SK-N-SH (cell line): ENCODE data around the gene NUFIP2. TPM values are rescaled to one million over a fixed set of nuclear protein-coding genes. Genes with fewer than 3 reads are reported as not detected.

ENCODE experiments used
- CTCF ChIA-PET: fragments of 300-600, 350-600 bp; formaldehyde crosslinking; extraction: SDS; loops from one replicate; lab custom pipeline; 2021; lab: Yijun Ruan, JAX
- POLR2A ChIA-PET: fragments of 350-600 bp; sonication (Branson Sonifier 250); formaldehyde crosslinking; extraction: SDS; loops from one replicate; lab custom pipeline; 2020; ENCODE audit warnings: antibody characterized with exemption, inconsistent platforms; lab: Yijun Ruan, JAX
- DNase-seq: peaks from one replicate; pipeline ENCODE4 v3.0.0; 2012
- H2AFZ ChIP-seq: fragments of 200-600 bp; sonication (generic); 2 replicates; pipeline ENCODE4 v1.8.1; 2016; ENCODE audit warnings: antibody characterized with exemption, mild to moderate bottlenecking, low read depth
- H3F3A ChIP-seq: fragments of 200-600 bp; sonication (generic); replicated peaks from 2 replicates; pipeline ENCODE3; 2016; ENCODE audit warnings: antibody characterized with exemption, mild to moderate bottlenecking; ENCODE audit not compliant: insufficient read depth
- H3K27ac ChIP-seq, 2 experiments: fragments of 200-500 bp in 1 of 2; fragments of 200-600 bp in 1 of 2; sonication (Bioruptor generic) in 1 of 2; sonication (generic), shearing (Covaris generic) in 1 of 2; 2 replicates each; pipeline versions ENCODE4 v1.5.1 to v1.6.1; 2014 to 2016; ENCODE audit warnings: low read depth in 2 of 2, inconsistent platforms in 1 of 2, low read length in 1 of 2, mild to moderate bottlenecking in 1 of 2, mixed read lengths in 1 of 2
- H3K27me3 ChIP-seq: fragments of 200-600 bp; sonication (generic), shearing (Covaris generic); 2 replicates; pipeline ENCODE4 v1.6.1; 2016; ENCODE audit warnings: mixed run types; ENCODE audit not compliant: insufficient read depth
- H3K36me3 ChIP-seq, 2 experiments: fragments of 200-500 bp in 1 of 2; fragments of 200-600 bp in 1 of 2; sonication (Bioruptor generic) in 1 of 2; sonication (generic) in 1 of 2; replicated peaks in 1 of 2; 2 replicates each; pipeline versions ENCODE3 to v1.5.1; 2014 to 2016; ENCODE audit warnings: low read length in 1 of 2, mild to moderate bottlenecking in 1 of 2; ENCODE audit not compliant: insufficient read depth in 2 of 2, control insufficient read depth in 1 of 2
- H3K4me1 ChIP-seq, 2 experiments: fragments of 200-500 bp in 1 of 2; fragments of 200-600 bp in 1 of 2; sonication (Bioruptor generic) in 1 of 2; sonication (generic), shearing (Covaris generic) in 1 of 2; 2 replicates each; pipeline versions ENCODE4 v1.5.1 to v1.6.1; 2014 to 2016; ENCODE audit warnings: low read depth in 1 of 2, low read length in 1 of 2, mixed run types in 1 of 2; ENCODE audit not compliant: insufficient read depth in 2 of 2, control insufficient read depth in 1 of 2
- H3K4me2 ChIP-seq: fragments of 200-600 bp; sonication (generic), shearing (Covaris generic); 2 replicates; pipeline ENCODE4 v1.6.1; 2017; ENCODE audit warnings: mixed run types
- H3K4me3 ChIP-seq, 2 experiments: fragments of 200-500 bp in 1 of 2; fragments of 200-600 bp in 1 of 2; sonication (Bioruptor generic) in 1 of 2; sonication (generic), shearing (Covaris generic) in 1 of 2; 2 replicates each; pipeline versions ENCODE4 v1.5.1 to v1.8.1; 2014 to 2016; ENCODE audit warnings: low read depth in 2 of 2, inconsistent platforms in 1 of 2, low read length in 1 of 2, mild to moderate bottlenecking in 1 of 2, mixed read lengths in 1 of 2, moderate library complexity in 1 of 2
- H3K79me2 ChIP-seq: fragments of 200-600 bp; sonication (generic); 2 replicates; pipeline ENCODE4 v1.8.1; 2017; ENCODE audit warnings: mild to moderate bottlenecking; ENCODE audit not compliant: insufficient read depth
- H3K9ac ChIP-seq: fragments of 200-600 bp; sonication (generic); 2 replicates; pipeline ENCODE4 v1.6.1; 2017; ENCODE audit warnings: mixed run types
- H3K9me2 ChIP-seq: fragments of 200-600 bp; sonication (generic); 2 replicates; pipeline ENCODE4 v1.6.1; 2017; ENCODE audit warnings: mixed run types
- H3K9me3 ChIP-seq: fragments of 200-600 bp; sonication (generic); 2 replicates; pipeline ENCODE4 v1.6.1; 2017; ENCODE audit warnings: mixed run types, mild to moderate bottlenecking, moderate library complexity
- H4K20me1 ChIP-seq: fragments of 200-600 bp; sonication (generic); 2 replicates; pipeline ENCODE4 v1.6.1; 2017; ENCODE audit warnings: mild to moderate bottlenecking, mixed run types; ENCODE audit not compliant: insufficient read depth
- CTCF ChIP-seq: fragments of 200-600 bp; sonication (generic); IDR thresholded peaks from 2 replicates; pipeline ENCODE4 v1.6.1; 2017; ENCODE audit warnings: antibody characterized with exemption, mild to moderate bottlenecking, moderate library complexity
- EZH2phosphoT487 ChIP-seq: fragments of 200-600 bp; sonication (generic); IDR thresholded peaks from 2 replicates; pipeline ENCODE4 v1.6.1; 2017; ENCODE audit warnings: low read depth, mixed run types, mild to moderate bottlenecking, antibody characterized with exemption, moderate library complexity, borderline replicate concordance
- FOXM1 ChIP-seq: IDR thresholded peaks from 2 replicates; pipeline ENCODE4 v1.4.0; 2012; ENCODE audit warnings: low read depth, mild to moderate bottlenecking
- GATA2 ChIP-seq: sonication (generic); formaldehyde crosslinking; IDR thresholded peaks from 2 replicates; pipeline ENCODE4 v1.5.0; 2020; ENCODE audit warnings: mild to moderate bottlenecking, missing genetic modification reagents
- MEF2A ChIP-seq: IDR thresholded peaks from 2 replicates; pipeline ENCODE4 v1.4.0; 2012; ENCODE audit warnings: low read depth, borderline replicate concordance
- MXI1 ChIP-seq: IDR thresholded peaks from 2 replicates; pipeline ENCODE4 v1.6.1; 2012; ENCODE audit warnings: mild to moderate bottlenecking, low read depth, low read length, improper control_type of control experiment
- NRF1 ChIP-seq: IDR thresholded peaks from 2 replicates; pipeline ENCODE4 v1.6.1; 2012; ENCODE audit warnings: low read depth, mild to moderate bottlenecking, low read length
- POLR2AphosphoS5 ChIP-seq: IDR thresholded peaks from 2 replicates; pipeline ENCODE4 v1.6.1; 2012; ENCODE audit warnings: low read depth, low read length
- RAD21 ChIP-seq: IDR thresholded peaks from 2 replicates; pipeline ENCODE4 v1.6.1; 2012; ENCODE audit warnings: mild to moderate bottlenecking, low read length
- RXRA ChIP-seq: IDR thresholded peaks from 2 replicates; pipeline ENCODE4 v1.4.0; 2012; ENCODE audit warnings: low read depth, mild to moderate bottlenecking, borderline replicate concordance
- TCF12 ChIP-seq: IDR thresholded peaks from 2 replicates; pipeline ENCODE4 v1.4.0; 2012
- WGBS: methylation state at CpG from one replicate; pipeline ENCODE4 v1.1.6; 2017; ENCODE audit warnings: low lambda C conversion rate; 5-methylcytosine and 5-hydroxymethylcytosine counted together
- polyA plus RNA-seq, 3 experiments: library from polyadenylated mRNA; depleted of rRNA; stranded (reverse); fragments of >200 nt; gene quantifications; 2 replicates each; pipeline ENCODE4 v1.2.3, GENCODE V29; 2012

Gene NUFIP2
- polyA plus RNA-seq, 1 of the 3 experiments (the other 2 are of a cell fraction), result 9.0 TPM

DNA sequence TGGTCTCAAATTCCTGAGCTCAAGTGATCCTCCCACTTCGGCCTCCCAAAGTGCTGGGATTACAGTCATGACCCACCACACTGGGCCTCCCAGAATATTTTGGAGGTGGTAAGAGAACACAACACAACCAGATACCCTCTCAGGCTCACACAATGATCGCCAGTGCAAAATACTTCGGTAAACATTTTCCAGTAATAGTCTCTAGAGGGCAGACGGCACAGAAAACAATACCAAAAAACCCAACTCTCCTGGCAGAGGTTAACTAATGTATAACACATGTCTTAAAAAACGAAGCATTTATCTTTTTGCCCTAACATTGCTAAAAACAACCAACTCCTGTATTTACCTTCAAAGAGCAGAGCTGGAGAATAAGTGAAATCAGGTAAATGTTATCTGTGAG lies 10.5 kb downstream of the NUFIP2 start:
- peaks cover 47 to 94% of the 10 kb centered on the region in 2 experiments for H3K36me3 ChIP-seq
- H3K4me3 ChIP-seq, result no peak overlapping the region
- CTCF ChIA-PET, result interaction anchor here (1.1 to 1.8 kb wide), 8 partner anchors 8 to 290 kb away, joined by 3 to 12 read pairs (median 4); partner anchors contain the start of gene MYO18A
- WGBS, result 38% methylated on average over 5 of the region's 5 CpGs
- peaks cover 0 to 13% of the 10 kb centered on the region in 2 experiments; a peak in 2 of 4 replicates for H3K4me1 ChIP-seq
- H3K27ac ChIP-seq, result peak overlapping the region; percentile 4 to 64; a peak in 3 of 4 replicates
- peaks cover 100% of the 10 kb centered on the region for H3K79me2 ChIP-seq
- H3F3A ChIP-seq, result peaks cover 26% of the 10 kb centered on the region
- H3K27me3 ChIP-seq, result no peaks in the 10 kb centered on the region
- no peak overlapping the region for H3K9ac ChIP-seq
- peak; percentile 49 for DNase-seq
- no peaks in the 10 kb centered on the region for H3K9me3 ChIP-seq
- H3K4me2 ChIP-seq, result peak overlapping the region; percentile 36; the same call in 1 of the 2 replicates
- peaks cover 100% of the 10 kb centered on the region for H4K20me1 ChIP-seq
- POLR2A ChIA-PET, result no interaction called here
- no peak for TF ChIP-seq NRF1
- TF ChIP-seq GATA2, result no peak
- peak; percentile 51 for TF ChIP-seq CTCF
- TF ChIP-seq TCF12, result peak; percentile 40
- TF ChIP-seq MXI1, result no peak
- peak; percentile 16; the same call in 1 of the 2 replicates for TF ChIP-seq RAD21
- no peaks in the 10 kb centered on the region; the same call in 1 of the 2 replicates for H3K9me2 ChIP-seq
- H2AFZ ChIP-seq, result no peak overlapping the region

DNA sequence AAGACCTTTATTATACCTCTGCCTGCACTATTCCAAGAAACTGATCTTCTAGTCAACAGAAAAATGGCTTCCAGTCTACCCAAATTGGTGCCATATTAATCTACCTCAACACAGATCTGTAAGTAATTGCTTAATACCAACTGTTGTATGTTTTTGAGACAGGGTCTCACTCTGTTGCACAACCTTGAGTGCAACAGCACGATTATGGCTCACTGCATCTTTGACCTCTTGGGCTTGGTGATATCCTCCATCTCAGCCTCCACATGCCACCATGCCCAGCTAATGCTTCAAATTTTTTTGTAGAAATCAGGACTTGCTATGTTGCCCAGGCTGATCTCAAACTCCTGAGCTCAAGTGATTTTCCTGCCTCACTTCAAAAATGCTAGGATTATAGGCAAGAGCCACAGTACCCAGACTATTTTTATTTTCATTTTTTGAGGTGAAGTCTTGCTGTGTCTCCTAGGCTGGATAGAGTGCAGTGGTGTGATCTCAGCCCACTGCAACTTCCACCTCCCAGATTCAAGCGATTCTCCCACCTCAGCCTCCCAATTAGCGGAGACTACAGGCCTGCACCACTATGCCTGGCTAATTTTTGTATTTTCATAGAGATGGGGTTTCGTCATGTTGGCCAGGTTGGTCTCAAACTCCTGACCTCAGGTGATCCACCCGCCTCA lies 14.4 kb downstream of the NUFIP2 start:
- TF ChIP-seq MXI1, result no peak
- TF ChIP-seq FOXM1, result no peak
- TF ChIP-seq EZH2phosphoT487, result no peak
- no peak for TF ChIP-seq RXRA
- TF ChIP-seq POLR2AphosphoS5, result no peak
- TF ChIP-seq MEF2A, result no peak
- no peak overlapping the region for H3K4me2 ChIP-seq
- ChIA-PET POLR2A (no interaction called here), CTCF (interaction anchor here (0.7 to 7.0 kb wide), 5 partner anchors 9 to 131 kb away, joined by 3 to 43 read pairs (median 3); no protein-coding TSS in a partner anchor)
- WGBS, result 87% methylated on average over 5 of the region's 5 CpGs
- H3K79me2 ChIP-seq, result peaks cover 100% of the 10 kb centered on the region
- H4K20me1 ChIP-seq, result peaks cover 100% of the 10 kb centered on the region
- peaks cover 0 to 9% of the 10 kb centered on the region in 2 experiments; a peak in 2 of 4 replicates for H3K4me1 ChIP-seq
- H2AFZ ChIP-seq, result no peak overlapping the region
- no peak overlapping the region for H3K9ac ChIP-seq
- H3K27me3 ChIP-seq, result no peaks in the 10 kb centered on the region
- no peak overlapping the region for H3K27ac ChIP-seq
- DNase-seq, result no peak
- H3K9me3 ChIP-seq, result no peaks in the 10 kb centered on the region
- H3F3A ChIP-seq, result peaks cover 25% of the 10 kb centered on the region
- peaks cover 24 to 85% of the 10 kb centered on the region in 2 experiments for H3K36me3 ChIP-seq
- no peak overlapping the region for H3K4me3 ChIP-seq
- H3K9me2 ChIP-seq, result no peaks in the 10 kb centered on the region; the same call in 1 of the 2 replicates
